GM12873 (cell line): ENCODE results near the gene RDH14.

Source experiments
- TF ChIP-seq, protein P1 (sequence below): IDR thresholded peaks from 2 replicates; pipeline ENCODE4 v1.5.1; 2012; ENCODE audit warnings: low read depth, mild to moderate bottlenecking, moderate library complexity, low read length, control low read depth; ENCODE audit not compliant: insufficient read depth; ENCODE audit errors: missing control alignments

RDH14 gene

DNA sequence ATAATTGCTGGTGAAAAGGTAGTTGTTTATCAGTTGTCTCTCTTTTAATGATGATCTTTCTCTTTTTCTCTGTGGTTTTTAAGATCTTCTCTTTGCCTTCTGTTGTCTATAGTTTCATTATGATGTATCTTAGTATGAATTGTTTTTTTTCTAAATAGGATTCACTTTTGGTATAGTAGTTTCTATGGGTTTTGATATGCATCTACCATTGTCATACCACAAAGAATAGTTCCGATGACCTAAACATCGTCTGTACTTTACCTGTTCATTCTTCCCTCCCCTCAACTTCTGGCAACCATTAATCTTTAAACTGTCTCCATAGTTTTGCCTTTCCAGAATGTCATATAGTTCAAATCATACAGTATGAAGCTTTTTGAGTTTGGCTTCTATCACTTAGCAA is 19.6 kb downstream of the RDH14 start:
- TF ChIP-seq, protein P1, sequence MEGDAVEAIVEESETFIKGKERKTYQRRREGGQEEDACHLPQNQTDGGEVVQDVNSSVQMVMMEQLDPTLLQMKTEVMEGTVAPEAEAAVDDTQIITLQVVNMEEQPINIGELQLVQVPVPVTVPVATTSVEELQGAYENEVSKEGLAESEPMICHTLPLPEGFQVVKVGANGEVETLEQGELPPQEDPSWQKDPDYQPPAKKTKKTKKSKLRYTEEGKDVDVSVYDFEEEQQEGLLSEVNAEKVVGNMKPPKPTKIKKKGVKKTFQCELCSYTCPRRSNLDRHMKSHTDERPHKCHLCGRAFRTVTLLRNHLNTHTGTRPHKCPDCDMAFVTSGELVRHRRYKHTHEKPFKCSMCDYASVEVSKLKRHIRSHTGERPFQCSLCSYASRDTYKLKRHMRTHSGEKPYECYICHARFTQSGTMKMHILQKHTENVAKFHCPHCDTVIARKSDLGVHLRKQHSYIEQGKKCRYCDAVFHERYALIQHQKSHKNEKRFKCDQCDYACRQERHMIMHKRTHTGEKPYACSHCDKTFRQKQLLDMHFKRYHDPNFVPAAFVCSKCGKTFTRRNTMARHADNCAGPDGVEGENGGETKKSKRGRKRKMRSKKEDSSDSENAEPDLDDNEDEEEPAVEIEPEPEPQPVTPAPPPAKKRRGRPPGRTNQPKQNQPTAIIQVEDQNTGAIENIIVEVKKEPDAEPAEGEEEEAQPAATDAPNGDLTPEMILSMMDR = no peak

DNA sequence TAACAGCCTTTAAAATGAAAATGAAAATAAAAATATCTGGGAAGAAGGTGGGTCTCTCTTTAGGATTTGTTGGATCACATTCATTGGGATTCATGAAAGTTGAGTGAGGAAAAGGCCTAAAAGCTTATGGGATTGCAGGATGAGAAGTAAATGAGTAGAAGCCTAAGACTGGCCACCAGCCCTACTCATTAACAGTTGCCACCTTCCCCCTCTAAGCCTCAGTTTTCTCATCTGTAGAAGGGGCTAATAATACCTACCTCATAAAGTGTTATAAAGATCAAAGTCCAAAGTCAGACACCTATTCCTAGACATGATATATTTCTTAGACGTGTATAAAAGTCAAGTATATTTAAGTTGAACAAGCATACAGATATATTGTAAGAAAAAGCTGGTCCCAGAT is 23.8 kb downstream of the RDH14 start:
- TF ChIP-seq, protein P1 = no peak

GRCh38 chr2:18536100-18536499 is 24.4 kb downstream of the RDH14 start:
- TF ChIP-seq, protein P1 = no peak

DNA sequence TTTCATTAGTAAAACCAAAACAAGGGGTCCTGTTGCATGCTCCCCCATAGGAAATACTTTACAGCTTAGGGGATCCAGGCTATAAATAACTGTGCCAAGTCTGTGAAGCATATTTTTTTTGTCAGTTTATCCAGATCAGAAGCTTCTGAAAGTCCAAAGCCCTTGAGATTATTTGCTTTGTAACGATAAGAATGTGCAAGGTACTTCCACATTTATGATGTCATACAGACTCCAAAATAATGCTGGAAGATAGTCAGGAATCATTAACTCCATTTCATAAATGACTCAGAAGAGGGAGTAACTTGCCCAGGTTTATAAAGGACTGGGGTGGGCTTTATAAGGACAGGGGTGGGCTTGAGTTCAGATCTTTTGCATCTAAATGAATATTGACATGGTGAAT is 29.3 kb downstream of the RDH14 start:
- TF ChIP-seq, protein P1 = no peak

DNA sequence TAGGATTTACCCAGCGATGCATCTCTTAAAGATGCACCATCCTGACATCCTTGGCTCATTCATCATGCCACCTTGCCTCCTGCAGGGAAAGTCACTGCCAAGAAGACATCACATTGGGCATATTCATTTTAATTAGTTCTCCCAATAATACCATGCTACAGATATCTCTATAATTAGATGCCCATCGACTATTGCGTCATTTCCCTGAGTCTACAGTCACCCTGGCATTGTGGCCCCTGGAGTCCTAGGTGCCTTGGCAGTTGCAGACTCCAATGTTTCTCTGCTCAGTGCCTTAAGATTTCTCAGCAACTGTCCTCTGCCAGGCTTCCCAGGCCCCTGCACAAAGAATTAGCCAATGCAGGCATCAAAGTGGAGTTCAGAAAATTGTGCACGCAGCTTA is 32.6 kb downstream of the RDH14 start:
- TF ChIP-seq, protein P1 = no peak

GRCh38 chr2:18527326-18527725 is 33.1 kb downstream of the RDH14 start:
- TF ChIP-seq, protein P1 = no peak

DNA sequence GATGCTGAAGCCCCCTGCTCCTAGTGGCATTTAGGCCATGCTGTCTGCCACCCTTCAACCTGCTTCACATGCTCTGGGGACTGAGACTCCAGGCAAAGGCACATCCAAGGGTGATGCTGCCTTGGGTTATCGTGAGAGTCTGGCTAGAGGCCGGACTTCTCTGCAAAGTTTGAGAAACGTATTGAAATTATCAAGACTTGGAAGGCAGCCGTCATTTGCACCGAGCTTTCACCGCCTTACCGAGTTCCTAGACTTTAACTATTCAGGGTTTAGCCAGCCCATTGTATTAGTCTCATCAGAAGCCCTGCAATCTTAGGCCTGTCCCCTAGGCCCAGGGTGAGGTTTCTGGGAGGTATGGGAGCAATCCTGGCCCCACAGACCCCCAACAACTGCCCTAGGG is 34.0 kb downstream of the RDH14 start:
- TF ChIP-seq, protein P1 = no peak

- TF ChIP-seq, protein P1 = no peak
Measured at GRCh38 chr2:18525852-18526251, 34.6 kb downstream of the RDH14 start.
